C4-2B (cell line): ENCODE data around the gene CD99.
"Not testable (repeated sequence)": the region's sequence is repeated elsewhere in the genome, so short reads cannot be mapped to it uniquely, and the experiment has no call there.

Experiments
- H3K27ac ChIP-seq: fragments of 450-650 bp; 2 replicates; pipeline ENCODE4 v1.5.1; 2017
- CTCF ChIP-seq: fragments of 450-650 bp; conservative IDR thresholded peaks from 2 replicates; pipeline ENCODE4 v1.5.1; 2017; ENCODE audit warnings: mild to moderate bottlenecking
- ZFX ChIP-seq: fragments of 450-650 bp; IDR thresholded peaks from 2 replicates; pipeline ENCODE4 v1.6.1; 2017

CD99 gene

GRCh38 chrX:2740672-2741071, 49.6 kb downstream of the CD99 start:
- H3K27ac ChIP-seq, result no peak overlapping the region
- TF ChIP-seq CTCF (no peak), ZFX (no peak)

GRCh38 chrX:2741386-2741785, 50.3 kb downstream of the CD99 start:
- no peak overlapping the region for H3K27ac ChIP-seq
- TF ChIP-seq CTCF (no peak), ZFX (no peak)

- H3K27ac ChIP-seq, result not testable (repeated sequence)
Measured at GRCh38 chrX:2746250-2746649, 55.2 kb downstream of the CD99 start.

- H3K27ac ChIP-seq, result no peak overlapping the region
- TF ChIP-seq CTCF (no peak), ZFX (no peak)
Measured at GRCh38 chrX:2748171-2748814, 57.2 kb downstream of the CD99 start.

GRCh38 chrX:2748815-2749188, 57.7 kb downstream of the CD99 start:
- TF ChIP-seq ZFX (no peak), CTCF (no peak)
- H3K27ac ChIP-seq, result no peak overlapping the region

- TF ChIP-seq CTCF (no peak), ZFX (no peak)
- no peak overlapping the region for H3K27ac ChIP-seq
Measured at GRCh38 chrX:2751291-2751690, 60.2 kb downstream of the CD99 start.

GRCh38 chrX:2751874-2752300, 60.8 kb downstream of the CD99 start, which contains the start of gene XG:
Gene XG, plus strand, starts transcription at chrX:2752040. Its CDS starts 235 bp downstream, at chrX:2752275.
- H3K27ac ChIP-seq, result not testable (repeated sequence)

GRCh38 chrX:2752441-2752840, 61.3 kb downstream of the CD99 start:
- H3K27ac ChIP-seq, result not testable (repeated sequence)

- H3K27ac ChIP-seq, result not testable (repeated sequence)
Measured at GRCh38 chrX:2755163-2755715, 64.1 kb downstream of the CD99 start.

- TF ChIP-seq ZFX (no peak), CTCF (no peak)
- no peak overlapping the region for H3K27ac ChIP-seq
Measured at GRCh38 chrX:2756548-2756947, 65.5 kb downstream of the CD99 start.
